ENCODE results near the gene ZNF605. TPM values are rescaled to one million over a fixed set of nuclear protein-coding genes. Genes with fewer than 3 reads are reported as not detected.
"Not testable (repeated sequence)": the region's sequence is repeated elsewhere in the genome, so short reads cannot be mapped to it uniquely, and the experiment has no call there.

The ZNF605 gene
- 10 to 100 TPM in 1 of 4 donors, 1 to 10 TPM in 2, under 1 TPM in 1; 0.81 to 19.6 (median 2.8) TPM for polyA plus RNA-seq
- long read RNA-seq, donor 1, full-length matches to known transcripts: 1 of 24 reads
- long read RNA-seq, donor 1, partial matches to known transcripts: 23 of 24 reads
- long read RNA-seq, donor 1, other reads (novel, unspliced or antisense): 0 of 24 reads
- long read RNA-seq, donor 2, full-length matches to known transcripts: 1 of 1 reads
- long read RNA-seq, donor 2, partial matches to known transcripts: 0 of 1 reads
- long read RNA-seq, donor 2, other reads (novel, unspliced or antisense): 0 of 1 reads
- long read RNA-seq, donor 3, full-length matches to known transcripts: 4 of 4 reads
- long read RNA-seq, donor 3, partial matches to known transcripts: 0 of 4 reads
- long read RNA-seq, donor 3, other reads (novel, unspliced or antisense): 0 of 4 reads
- long read RNA-seq, donor 4: 0 reads
- long read RNA-seq, donor 5: 0 reads
- long read RNA-seq, donor 6, partial matches to known transcripts: 0 of 1 reads
- long read RNA-seq, donor 6, other reads (novel, unspliced or antisense): 0 of 1 reads
- long read RNA-seq, donor 7: 0 reads
- long read RNA-seq, donor 8: 0 reads
- long read RNA-seq, donor 9, partial matches to known transcripts: 10 of 10 reads
- long read RNA-seq, donor 9, other reads (novel, unspliced or antisense): 0 of 10 reads
- long read RNA-seq, donor 10, partial matches to known transcripts: 30 of 34 reads
- long read RNA-seq, donor 10, other reads (novel, unspliced or antisense): 0 of 34 reads

DNA sequence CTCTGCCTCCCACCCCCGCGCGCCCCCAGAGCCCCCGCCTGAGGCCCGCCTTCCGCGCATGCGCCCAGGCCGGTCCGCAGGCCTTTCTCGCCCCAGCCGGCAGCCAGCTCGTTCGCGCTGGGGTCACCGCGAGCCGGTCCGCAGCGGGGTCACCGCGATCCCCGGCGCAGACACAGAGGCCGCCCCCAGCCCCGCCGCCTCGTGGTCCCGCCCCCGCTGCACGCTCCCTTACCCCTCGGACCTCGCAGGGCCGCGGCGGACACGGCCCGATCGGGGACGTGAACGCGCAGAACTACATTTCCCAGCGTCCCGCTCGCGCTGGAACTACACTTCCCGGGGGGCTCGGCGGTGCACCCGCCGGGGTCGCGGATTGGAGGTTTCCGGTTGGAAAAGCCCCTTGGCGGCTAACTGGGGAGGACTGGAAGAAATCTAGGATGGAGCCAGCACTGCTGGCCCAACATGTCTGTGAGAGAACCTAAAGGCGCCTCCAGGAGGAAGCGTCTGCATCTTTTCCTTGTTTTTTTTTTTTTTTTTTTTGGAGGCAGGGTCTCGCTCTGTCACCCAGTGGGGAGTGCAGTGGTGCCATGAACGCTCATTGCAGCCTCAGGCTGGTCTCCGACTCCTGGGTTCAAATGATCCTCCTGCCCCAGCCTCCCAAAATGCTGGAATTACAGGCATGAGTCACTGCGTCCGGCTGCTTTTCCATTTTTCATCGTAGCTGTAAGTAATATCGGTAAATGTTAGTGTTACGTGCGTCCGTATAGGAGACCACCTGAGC lies at the start of gene ZNF605:
Gene ZNF605, minus strand, starts transcription at position 296 of the 778 bp plus-strand sequence. CDS start 10,671 bp downstream, outside the sequence.
- FAIRE-seq (no peak), DNase-seq (peak; percentile 80 to 97)
- Histone ChIP-seq H3K27me3 (ENCODE audit: control insufficient read depth in 3 of 3, insufficient read depth in 3 of 3, low read length in 3 of 3) (no peaks in the 10 kb centered on the region), H3K27ac (ENCODE audit: low read depth in 1 of 3, low read length in 2 of 3) (peak within 1 kb of the TSS; percentile 58 to 80 (median 75)), H3K36me3 (ENCODE audit: control insufficient read depth in 3 of 3, insufficient read depth in 2 of 3, low read depth in 1 of 3, low read length in 3 of 3) (peaks cover 0 to 16% (median 0%) of the 10 kb centered on the region in 3 donors), H3K4me3 (ENCODE audit: low read depth in 1 of 3, low read length in 3 of 3) (peak within 1 kb of the TSS; percentile 82 to 91 (median 90)), H3K9me3 (ENCODE audit: control insufficient read depth in 2 of 2, insufficient read depth in 1 of 2, low read depth in 1 of 2, low read length in 1 of 2) (peaks cover 2 to 53% of the 10 kb centered on the region in 2 donors), H3K4me1 (ENCODE audit: control insufficient read depth in 3 of 3, insufficient read depth in 2 of 3, low read depth in 1 of 3, low read length in 2 of 3) (peaks cover 0 to 4% (median 0%) of the 10 kb centered on the region in 3 donors)
- WGBS, 3 donors: 1 to 3% (median 2%) methylated on average over 33 to 67 of the region's 67 CpGs

DNA sequence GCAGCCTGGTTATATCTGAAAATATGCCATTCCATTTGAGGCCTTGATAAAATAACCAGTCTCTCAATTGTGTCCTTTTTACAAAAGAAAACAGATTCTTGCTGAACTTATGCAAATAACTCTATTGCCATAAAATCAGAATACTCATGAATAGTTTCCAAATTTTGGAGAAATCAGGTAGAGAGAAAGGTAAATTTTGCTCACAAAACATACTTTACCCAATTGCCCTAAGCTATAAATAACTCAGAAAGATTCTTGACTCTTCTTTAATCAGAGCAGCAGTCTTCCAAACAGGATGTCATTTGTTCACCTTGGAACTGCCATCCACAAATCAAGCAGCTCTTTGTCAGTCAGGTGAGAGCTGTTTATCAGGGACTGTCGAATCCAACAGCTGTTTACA lies 42.6 kb upstream of the ZNF605 start:
- no peak overlapping the region for H3K4me3 ChIP-seq (ENCODE audit: low read depth in 1 of 3, low read length in 3 of 3)
- WGBS, 3 donors: 42 to 50% (median 42%) methylated on average over 1 of the region's 1 CpG
- no peaks in the 10 kb centered on the region for H3K27me3 ChIP-seq (ENCODE audit: control insufficient read depth in 3 of 3, insufficient read depth in 3 of 3, low read length in 3 of 3)
- peaks cover 8 to 26% (median 12%) of the 10 kb centered on the region in 3 donors for H3K36me3 ChIP-seq (ENCODE audit: control insufficient read depth in 3 of 3, insufficient read depth in 2 of 3, low read depth in 1 of 3, low read length in 3 of 3)
- FAIRE-seq (no peak), DNase-seq (no peak)
- no peak overlapping the region for H3K27ac ChIP-seq (ENCODE audit: low read depth in 1 of 3, low read length in 2 of 3)
- no peaks in the 10 kb centered on the region for H3K4me1 ChIP-seq (ENCODE audit: control insufficient read depth in 3 of 3, insufficient read depth in 2 of 3, low read depth in 1 of 3, low read length in 2 of 3)
- H3K9me3 ChIP-seq (ENCODE audit: control insufficient read depth in 2 of 2, insufficient read depth in 1 of 2, low read depth in 1 of 2, low read length in 1 of 2): peaks cover 4 to 77% of the 10 kb centered on the region in 2 donors

DNA sequence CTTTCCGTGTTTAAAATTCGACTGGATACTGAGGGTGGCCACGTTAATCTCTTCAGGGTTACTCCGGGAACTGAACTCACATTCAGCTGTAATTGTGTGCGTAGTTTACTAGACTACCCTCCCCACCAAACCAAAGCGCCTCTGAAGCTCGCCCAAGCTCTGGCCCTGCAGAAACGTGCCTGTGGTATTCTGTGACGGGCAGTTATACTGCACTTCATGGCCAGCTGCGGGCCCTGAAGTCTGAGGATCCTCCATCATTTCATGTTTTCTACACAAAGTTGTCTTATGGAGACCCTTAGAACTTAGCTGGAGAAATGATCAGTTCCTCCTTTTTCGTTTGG lies 30.7 kb upstream of the ZNF605 start:
- 2 to 6% (median 4%) methylated on average over 11 of the region's 11 CpGs for WGBS, 3 donors
- peak in 1 of 2 donors; percentile 0 for DNase-seq

DNA sequence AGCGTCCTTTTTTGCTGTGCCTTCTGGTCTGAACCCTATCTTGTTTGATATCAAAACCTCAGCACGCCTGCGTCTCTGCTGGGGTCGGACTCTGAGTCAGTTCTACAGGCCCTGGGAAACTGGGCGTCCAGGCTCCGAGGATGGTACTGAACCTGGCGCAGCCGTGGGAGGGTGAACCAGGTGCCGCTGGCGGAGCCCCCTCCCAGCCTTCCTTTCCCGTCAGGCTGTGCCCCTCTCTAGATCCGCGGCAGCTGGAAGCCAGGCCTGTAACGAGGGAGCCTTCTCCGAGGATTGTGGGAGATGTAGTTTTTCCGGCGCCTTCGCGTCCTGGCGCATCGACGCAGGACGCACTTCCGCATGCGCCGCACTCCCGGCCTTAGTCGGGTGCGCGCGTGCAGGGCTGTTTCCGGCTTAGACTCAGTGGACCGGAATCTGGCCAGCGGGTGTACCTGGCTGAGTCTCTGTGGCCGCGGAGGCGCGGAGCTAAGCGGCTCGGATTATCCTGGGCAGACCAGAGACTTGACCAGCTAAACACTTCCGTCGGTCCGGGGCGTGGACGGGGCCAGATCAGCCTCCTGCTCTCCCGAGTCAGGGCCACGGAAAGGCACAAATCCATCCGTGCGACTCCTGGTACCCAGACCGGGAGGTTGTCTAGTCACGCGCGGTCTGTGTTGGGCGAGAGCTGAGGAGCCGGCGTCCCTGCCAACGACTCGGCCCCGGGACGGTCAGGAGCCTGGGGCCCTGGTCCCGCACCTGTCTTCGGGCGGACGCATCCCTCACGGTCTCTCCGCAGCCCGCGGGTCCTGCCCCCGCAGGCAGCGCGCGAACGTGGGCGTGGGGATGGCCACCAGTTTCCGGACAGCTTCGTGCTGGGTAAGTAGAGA lies 30.1 kb upstream of the ZNF605 start, which contains the start of gene ZNF26:
Gene ZNF26, plus strand, starts transcription at position 367 of the 884 bp plus-strand sequence. Its CDS starts 474 bp downstream, at position 841.
- FAIRE-seq (no peak), DNase-seq (peak; percentile 95 to 98)
- Histone ChIP-seq H3K36me3 (ENCODE audit: control insufficient read depth in 3 of 3, insufficient read depth in 2 of 3, low read depth in 1 of 3, low read length in 3 of 3) (peaks cover 0 to 9% (median 2%) of the 10 kb centered on the region in 3 donors), H3K27ac (ENCODE audit: low read depth in 1 of 3, low read length in 2 of 3) (peak within 1 kb of the TSS; percentile 74 to 84 (median 84)), H3K4me1 (ENCODE audit: control insufficient read depth in 3 of 3, insufficient read depth in 2 of 3, low read depth in 1 of 3, low read length in 2 of 3) (peaks cover 0 to 3% (median 2%) of the 10 kb centered on the region in 3 donors), H3K9me3 (ENCODE audit: control insufficient read depth in 2 of 2, insufficient read depth in 1 of 2, low read depth in 1 of 2, low read length in 1 of 2) (peaks cover 0 to 31% of the 10 kb centered on the region in 2 donors), H3K27me3 (ENCODE audit: control insufficient read depth in 3 of 3, insufficient read depth in 3 of 3, low read length in 3 of 3) (no peaks in the 10 kb centered on the region), H3K4me3 (ENCODE audit: low read depth in 1 of 3, low read length in 3 of 3) (peak within 1 kb of the TSS; percentile 89 to 99 (median 93))
- 0% methylated on average over 71 to 76 of the region's 76 CpGs for WGBS, 3 donors

More for the DNA sequence above, 30.7 kb upstream of the ZNF605 start:
- FAIRE-seq: no peak
- peaks cover 0 to 15% (median 2%) of the 10 kb centered on the region in 3 donors for H3K36me3 ChIP-seq (ENCODE audit: control insufficient read depth in 3 of 3, insufficient read depth in 2 of 3, low read depth in 1 of 3, low read length in 3 of 3)
- peaks cover 0 to 37% of the 10 kb centered on the region in 2 donors for H3K9me3 ChIP-seq (ENCODE audit: control insufficient read depth in 2 of 2, insufficient read depth in 1 of 2, low read depth in 1 of 2, low read length in 1 of 2)
- peak overlapping the region; percentile 89 to 99 (median 93) for H3K4me3 ChIP-seq (ENCODE audit: low read depth in 1 of 3, low read length in 3 of 3)
- H3K27me3 ChIP-seq (ENCODE audit: control insufficient read depth in 3 of 3, insufficient read depth in 3 of 3, low read length in 3 of 3): no peaks in the 10 kb centered on the region
- peak overlapping the region in 2 of 3 donors; percentile 84 for H3K27ac ChIP-seq (ENCODE audit: low read depth in 1 of 3, low read length in 2 of 3)
- H3K4me1 ChIP-seq (ENCODE audit: control insufficient read depth in 3 of 3, insufficient read depth in 2 of 3, low read depth in 1 of 3, low read length in 2 of 3): peaks cover 0 to 3% (median 2%) of the 10 kb centered on the region in 3 donors

DNA sequence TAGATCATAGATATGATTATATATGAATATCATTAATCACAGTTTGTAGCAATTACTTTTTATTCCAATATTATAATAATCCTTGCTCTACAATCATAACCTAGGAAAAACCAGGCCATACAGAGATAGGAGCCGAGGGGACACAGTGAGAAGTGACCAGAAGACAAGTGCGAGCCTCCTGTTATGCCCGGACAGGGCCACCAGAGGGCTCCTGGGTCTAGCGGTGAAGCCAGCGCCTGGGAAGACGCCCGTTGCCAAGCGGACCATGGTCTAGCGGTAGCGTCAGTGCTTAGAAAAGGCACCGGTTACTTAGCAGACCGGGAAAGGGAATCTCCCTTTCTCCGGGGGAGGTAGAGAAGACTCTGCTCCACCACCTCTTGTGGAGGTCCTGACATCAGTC lies 20.8 kb upstream of the ZNF605 start:
- H3K9me3 ChIP-seq (ENCODE audit: control insufficient read depth in 2 of 2, insufficient read depth in 1 of 2, low read depth in 1 of 2, low read length in 1 of 2): peaks cover 0 to 22% of the 10 kb centered on the region in 2 donors
- H3K36me3 ChIP-seq (ENCODE audit: control insufficient read depth in 3 of 3, insufficient read depth in 2 of 3, low read depth in 1 of 3, low read length in 3 of 3); H3K27ac ChIP-seq (ENCODE audit: low read depth in 1 of 3, low read length in 2 of 3); DNase-seq; H3K27me3 ChIP-seq (ENCODE audit: control insufficient read depth in 3 of 3, insufficient read depth in 3 of 3, low read length in 3 of 3); H3K4me3 ChIP-seq (ENCODE audit: low read depth in 1 of 3, low read length in 3 of 3); FAIRE-seq; H3K4me1 ChIP-seq (ENCODE audit: control insufficient read depth in 3 of 3, insufficient read depth in 2 of 3, low read depth in 1 of 3, low read length in 2 of 3): not testable (repeated sequence)
- 41 to 53% (median 49%) methylated on average over 13 of the region's 13 CpGs for WGBS, 3 donors

DNA sequence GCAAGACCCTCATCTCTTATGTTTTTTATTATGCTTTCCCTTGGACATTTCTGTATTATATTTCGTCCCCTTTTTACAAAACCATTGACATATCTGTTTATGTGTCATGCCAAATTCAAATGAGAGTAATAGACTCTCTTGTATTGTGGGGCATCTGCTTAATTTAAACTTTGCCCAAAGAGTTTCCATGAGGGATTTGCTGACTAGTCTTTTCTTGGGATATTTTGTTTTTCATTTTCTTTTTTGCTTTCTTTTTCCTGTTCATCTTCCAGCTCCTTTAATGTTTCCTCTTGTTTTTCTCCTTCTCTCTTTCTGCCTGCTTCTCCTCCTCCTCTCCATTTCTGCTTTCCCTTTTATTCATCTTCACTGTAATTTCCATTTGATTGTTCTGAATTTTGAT lies 16.3 kb upstream of the ZNF605 start:
- FAIRE-seq (no peak), DNase-seq (no peak)
- Histone ChIP-seq H3K36me3 (ENCODE audit: control insufficient read depth in 3 of 3, insufficient read depth in 2 of 3, low read depth in 1 of 3, low read length in 3 of 3) (no peaks in the 10 kb centered on the region), H3K27me3 (ENCODE audit: control insufficient read depth in 3 of 3, insufficient read depth in 3 of 3, low read length in 3 of 3) (no peaks in the 10 kb centered on the region), H3K4me3 (ENCODE audit: low read depth in 1 of 3, low read length in 3 of 3) (no peak overlapping the region), H3K9me3 (ENCODE audit: control insufficient read depth in 2 of 2, insufficient read depth in 1 of 2, low read depth in 1 of 2, low read length in 1 of 2) (peaks cover 1 to 47% of the 10 kb centered on the region in 2 donors), H3K27ac (ENCODE audit: low read depth in 1 of 3, low read length in 2 of 3) (no peak overlapping the region), H3K4me1 (ENCODE audit: control insufficient read depth in 3 of 3, insufficient read depth in 2 of 3, low read depth in 1 of 3, low read length in 2 of 3) (no peaks in the 10 kb centered on the region)
- WGBS, 3 donors: 52 to 85% (median 72%) methylated on average over 1 of the region's 1 CpG

DNA sequence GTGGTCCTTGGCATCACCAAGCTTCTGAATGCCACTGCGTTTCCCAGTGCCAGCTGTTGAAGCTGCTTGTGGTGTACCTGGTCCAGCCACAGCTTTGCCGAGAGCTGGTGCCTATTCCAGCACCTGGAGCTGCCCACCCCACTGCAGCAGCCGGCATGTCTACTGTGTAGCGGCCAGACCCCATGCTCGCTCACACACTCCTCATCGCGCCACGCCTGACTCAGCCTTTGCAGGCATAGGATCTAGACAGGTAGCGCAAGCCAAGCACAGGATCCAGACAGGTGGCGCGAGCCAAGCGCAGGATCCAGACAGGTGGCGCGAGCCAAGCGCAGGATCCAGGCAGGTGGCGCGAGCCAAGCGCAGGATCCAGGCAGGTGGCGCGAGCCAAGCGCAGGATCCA lies 11.6 kb upstream of the ZNF605 start:
- peaks cover 0 to 2% (median 0%) of the 10 kb centered on the region in 3 donors for H3K36me3 ChIP-seq (ENCODE audit: control insufficient read depth in 3 of 3, insufficient read depth in 2 of 3, low read depth in 1 of 3, low read length in 3 of 3)
- no peak overlapping the region for H3K4me3 ChIP-seq (ENCODE audit: low read depth in 1 of 3, low read length in 3 of 3)
- H3K27me3 ChIP-seq (ENCODE audit: control insufficient read depth in 3 of 3, insufficient read depth in 3 of 3, low read length in 3 of 3): no peaks in the 10 kb centered on the region
- DNase-seq (no peak), FAIRE-seq (no peak)
- no peak overlapping the region for H3K27ac ChIP-seq (ENCODE audit: low read depth in 1 of 3, low read length in 2 of 3)
- peaks cover 1 to 69% of the 10 kb centered on the region in 2 donors for H3K9me3 ChIP-seq (ENCODE audit: control insufficient read depth in 2 of 2, insufficient read depth in 1 of 2, low read depth in 1 of 2, low read length in 1 of 2)
- WGBS, 3 donors: 91 to 95% (median 94%) methylated on average over 21 of the region's 21 CpGs
- H3K4me1 ChIP-seq (ENCODE audit: control insufficient read depth in 3 of 3, insufficient read depth in 2 of 3, low read depth in 1 of 3, low read length in 2 of 3): no peaks in the 10 kb centered on the region

Measured in small intestine (tissue), 16 donors.